GM21723 (cell line): ENCODE data around the gene DUSP9.

Experiments
- ATAC-seq: cut with Tn5 transposase; IDR thresholded peaks from one replicate; pipeline ENCODE4 v1.9.1; 2021; ENCODE audit warnings: mild to moderate bottlenecking, moderate library complexity; ENCODE audit not compliant: unreplicated experiment

The DUSP9 gene

DNA sequence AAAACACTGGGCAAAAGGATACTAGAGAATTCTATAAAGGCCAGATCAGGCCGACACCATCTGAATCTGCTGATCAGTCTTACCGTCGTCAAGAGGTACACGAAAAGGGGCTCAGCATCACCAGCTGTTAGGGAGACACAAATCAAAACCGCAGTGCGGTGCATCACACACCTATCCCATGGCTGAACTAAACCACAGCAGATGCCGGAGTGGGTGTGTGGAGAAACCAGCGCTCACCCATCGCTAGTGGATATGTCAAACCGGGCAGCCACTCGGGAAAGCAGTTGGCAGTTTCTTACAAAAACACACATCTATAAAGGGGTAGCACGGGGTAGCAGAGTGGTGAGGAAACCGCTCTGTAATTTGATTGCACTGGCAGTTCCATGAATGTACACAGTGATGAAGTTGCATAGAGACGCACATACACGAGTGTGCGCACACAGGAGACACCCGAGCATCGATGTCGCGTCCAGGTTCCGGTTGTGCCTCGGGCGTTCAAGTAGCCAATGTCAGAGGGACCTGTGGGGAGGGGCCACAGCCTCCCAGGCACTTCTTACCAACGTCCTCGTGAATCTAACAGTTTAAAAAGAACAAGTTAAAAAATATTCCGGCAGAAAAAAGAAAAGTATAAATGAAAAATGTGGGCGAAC lies 24.9 kb upstream of the DUSP9 start:
- no peak for ATAC-seq

DNA sequence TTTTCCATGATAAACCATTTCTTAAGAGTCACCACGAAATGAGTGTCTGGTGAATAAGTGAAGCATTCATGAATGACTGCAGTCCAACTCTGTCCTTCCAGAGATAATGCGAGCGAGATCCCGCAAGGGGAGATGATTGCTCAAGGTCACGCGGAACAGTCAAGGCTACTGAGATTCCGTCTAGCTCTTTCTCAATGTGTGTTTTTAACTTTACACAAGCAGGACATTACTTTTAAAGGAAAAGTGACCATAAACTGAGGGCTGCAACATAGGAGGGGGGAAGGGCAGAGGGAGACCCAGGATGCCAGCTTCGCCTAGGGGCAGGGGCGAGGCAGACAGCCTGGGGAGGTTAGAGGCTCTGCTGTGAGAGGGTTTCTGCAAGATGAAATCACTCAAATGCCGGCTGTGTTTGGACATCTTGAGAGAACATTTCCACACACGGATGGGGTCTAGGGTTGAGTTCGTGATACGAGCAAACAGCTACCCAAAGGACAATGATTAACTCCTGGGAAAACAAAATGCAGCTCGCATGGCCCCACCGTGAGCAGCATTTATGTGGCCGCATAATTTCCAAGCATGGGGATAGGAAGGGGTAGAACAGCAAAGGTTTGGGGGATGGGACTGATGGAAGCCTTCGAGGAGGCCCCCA lies 24.2 kb upstream of the DUSP9 start:
- ATAC-seq = no peak

DNA sequence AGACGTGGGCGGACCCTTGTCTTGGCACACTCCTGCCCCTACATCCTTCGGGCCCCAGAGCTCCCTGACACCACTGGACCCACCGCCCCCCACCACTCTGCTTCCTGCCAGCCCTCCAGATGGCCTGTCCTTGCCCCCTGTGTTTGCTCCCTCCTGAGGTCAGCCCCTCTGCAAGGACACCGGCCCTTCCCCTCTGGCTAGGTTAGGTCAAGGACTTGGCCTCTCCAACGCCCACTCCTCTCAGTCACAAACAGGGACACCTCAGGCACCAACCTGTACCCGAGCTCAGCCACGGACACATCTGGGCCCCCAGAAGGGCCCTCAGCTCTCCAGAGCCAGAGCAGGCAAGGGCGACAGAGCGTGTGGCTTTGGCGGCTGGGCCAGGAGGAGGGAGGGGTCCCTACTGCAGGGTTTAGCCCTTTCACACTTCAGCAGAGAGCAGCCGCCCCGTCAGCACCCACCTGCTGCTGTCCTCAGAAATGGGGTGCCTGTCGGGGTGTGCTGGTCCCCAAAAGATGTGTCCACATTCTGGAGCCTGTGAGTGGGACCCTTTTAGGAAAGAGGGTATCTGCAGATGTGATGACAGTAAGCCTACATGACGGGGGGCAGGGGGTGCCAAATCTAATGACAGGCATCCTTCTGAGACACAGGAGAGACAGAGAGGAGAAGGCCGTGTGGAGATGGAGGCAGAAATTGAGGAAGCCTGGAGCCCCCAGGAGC lies 23.5 kb upstream of the DUSP9 start:
- ATAC-seq = no peak

DNA sequence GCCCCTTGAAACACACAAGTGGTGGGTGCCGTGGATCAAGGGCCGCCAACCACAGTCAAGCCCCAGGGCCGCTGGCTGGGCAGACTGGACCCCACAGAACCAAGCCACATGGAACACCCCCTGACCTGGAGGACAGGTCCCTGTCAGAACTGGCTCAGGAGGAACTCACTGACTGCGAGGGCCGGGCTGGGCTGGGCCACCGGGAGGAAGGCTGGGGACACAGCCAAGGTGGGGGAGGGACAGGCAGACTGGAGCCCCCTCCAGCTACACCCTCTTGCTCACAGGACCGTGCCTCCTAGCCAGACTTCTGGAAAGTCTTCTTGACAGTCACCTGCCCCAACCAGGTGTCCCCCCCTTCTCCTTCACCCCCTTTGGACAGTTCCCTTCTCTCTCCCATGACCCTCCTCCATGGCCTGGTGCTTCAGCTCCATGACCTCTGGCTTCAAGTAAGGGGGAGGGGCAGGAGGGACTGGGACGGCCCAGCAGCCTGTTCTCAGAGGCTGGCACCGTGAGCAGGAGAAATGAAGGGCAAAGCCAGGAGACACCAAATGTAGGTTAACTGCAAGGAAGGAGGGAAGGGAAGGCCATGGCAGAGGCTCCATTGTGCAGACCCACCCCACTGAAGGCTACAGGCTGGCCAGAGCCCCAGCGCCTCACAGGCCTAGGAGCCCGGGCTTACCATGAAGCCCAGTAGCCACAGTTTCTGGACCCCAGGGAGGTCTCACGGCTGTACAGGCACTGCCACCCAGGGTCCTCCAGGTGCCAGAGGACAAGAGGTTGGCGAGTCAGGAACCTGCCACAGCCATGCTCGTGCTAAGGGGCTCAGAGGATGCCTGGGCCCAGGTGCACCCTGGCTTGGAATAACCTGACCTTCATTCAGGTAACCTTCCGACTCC lies 22.6 kb upstream of the DUSP9 start:
- no peak for ATAC-seq

DNA sequence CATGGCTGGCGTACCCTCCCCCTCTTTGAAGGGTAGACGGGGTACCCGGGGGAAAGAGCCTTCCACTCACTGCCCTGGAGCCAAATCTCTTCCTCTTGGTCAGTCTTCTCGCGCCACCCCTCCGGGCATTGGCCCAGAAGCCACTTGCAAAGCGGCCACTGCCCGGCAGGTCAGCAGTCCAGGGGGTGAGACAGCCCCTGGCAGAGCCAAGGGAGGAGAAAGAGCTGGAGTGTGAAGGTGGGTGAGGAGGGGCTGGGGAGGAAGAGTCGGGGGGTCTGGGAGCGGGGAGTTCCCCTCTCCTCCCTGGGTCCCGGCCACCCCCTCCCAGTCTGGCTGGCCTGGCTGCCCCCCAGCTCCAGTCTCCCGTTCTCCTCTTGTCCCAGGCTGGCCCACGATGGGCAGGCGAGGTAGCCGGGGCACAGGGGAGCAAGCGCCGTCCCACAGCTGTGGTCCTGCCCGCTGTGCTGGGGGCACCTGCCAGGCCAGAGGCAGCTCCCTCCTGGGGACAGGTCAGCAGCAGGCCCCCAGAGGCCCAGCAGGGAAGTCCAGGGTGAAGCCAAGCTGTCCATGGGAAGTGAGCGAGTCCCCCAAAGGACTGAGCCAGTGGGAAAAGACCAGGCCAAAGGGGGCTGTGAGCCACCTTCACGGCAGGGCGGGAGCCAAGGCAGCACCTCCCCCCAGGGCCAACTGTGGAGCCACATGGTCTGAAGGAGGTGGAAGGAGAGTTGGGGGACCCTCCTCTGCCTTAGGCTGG lies 21.6 kb upstream of the DUSP9 start:
- no peak for ATAC-seq

DNA sequence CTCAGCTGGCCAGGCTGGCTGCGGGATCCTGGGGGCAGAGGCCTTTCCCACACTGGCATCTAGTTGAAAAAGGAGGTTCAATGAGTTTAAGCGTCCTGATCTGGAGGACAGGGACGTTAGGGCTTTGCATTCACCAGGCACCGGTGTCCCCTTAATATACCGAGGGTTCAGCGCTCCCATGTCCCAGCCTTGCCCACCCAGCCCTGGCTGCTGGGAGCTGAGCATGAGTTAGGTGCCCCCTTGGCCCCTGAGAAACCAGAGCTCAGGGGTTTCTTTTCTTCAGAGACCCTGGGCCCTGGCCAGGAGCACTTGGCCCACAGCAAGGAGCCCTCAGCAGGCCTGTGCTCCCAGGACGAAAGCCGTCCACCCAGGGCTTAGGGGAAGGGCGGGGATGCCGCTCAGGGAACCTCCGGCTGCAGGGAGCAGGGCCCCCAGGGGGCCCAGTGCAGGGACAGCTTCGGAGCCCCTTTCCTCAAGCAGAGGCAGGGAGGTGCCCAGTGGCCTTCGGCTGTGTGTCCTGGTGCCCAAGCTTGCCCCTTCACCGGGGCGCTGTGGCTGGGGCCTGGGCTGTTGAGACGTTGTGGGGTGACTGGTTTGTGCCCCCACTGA lies 20.9 kb upstream of the DUSP9 start:
- ATAC-seq = no peak

DNA sequence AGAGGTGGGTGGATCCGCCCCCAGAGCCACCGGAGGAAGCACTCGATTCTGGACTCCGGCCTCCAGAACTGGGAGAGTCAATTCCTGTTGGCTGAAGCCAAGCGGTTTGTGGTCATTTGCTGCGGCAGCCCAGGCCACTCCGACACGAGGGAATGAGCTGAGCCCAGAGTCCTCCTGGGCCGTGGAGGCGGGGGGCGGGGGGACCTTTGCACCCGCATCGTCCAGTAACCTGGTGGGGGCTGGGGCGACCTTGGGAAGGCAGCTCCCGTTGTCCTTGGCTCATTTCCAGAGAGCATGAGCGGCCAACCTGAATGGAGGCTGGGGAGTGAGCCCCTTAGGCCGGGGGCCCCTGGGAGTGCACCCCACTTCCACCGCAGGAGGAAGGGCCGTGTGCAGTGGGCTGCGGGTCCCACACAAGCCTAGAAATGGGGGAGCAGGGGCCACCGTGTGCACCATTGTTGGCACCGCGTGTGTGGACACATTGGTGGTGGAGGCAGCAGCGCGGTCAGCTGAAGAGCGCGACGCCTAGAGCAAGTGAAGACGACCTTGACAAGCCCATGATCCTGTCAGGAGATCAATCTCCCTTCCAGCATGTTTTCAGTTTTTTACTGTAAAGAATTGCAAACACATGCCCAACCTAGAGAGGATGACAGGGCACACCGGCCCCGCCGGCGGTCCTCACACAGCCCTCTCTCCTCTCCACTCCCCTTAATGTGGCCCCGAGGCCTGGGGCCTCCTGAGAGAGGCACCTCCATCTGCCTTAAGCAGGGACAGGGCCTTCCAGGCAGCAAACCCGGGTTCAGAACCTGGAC lies 19.9 kb upstream of the DUSP9 start:
- no peak for ATAC-seq

DNA sequence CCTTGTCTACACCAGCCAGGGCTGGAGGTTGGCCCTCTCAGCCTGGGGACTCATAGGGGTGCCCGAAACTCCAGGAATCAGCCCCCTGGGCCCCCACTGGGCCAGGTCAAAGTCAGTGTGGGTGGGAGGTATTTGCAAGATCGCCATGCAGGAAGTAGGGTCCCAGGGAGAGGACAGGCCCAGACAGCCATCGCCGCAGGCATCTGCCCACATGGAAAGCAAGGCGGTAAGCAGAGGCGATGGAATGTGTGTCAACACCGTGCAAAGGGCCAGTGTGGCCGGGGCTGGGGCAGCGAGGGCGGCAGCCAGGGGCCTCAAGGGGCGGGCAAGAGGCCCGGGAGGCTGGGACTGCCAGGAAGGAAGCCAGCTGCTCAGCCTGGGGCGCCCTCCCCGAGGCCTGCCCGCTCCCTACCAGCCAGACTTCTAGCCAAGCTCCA lies 19.3 kb upstream of the DUSP9 start:
- ATAC-seq = no peak

DNA sequence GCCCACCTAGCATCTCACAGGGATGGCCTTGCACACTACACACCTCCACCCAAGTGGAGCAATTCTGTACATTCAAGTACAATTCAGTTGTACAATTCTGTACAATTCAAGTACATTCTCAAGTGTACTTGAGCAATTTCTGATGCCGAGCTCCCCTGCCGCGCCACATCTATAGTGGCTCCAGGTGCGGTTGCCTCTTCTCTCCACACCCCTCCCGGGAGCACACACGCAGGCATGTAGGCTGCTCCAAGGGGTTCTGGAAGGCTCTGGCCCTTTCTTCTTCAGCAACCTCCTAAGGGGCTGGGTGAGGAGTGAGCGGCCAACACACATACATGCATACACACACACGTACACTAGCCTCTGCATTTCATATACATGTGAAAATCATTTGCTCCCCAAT lies 18.9 kb upstream of the DUSP9 start:
- no peak for ATAC-seq

DNA sequence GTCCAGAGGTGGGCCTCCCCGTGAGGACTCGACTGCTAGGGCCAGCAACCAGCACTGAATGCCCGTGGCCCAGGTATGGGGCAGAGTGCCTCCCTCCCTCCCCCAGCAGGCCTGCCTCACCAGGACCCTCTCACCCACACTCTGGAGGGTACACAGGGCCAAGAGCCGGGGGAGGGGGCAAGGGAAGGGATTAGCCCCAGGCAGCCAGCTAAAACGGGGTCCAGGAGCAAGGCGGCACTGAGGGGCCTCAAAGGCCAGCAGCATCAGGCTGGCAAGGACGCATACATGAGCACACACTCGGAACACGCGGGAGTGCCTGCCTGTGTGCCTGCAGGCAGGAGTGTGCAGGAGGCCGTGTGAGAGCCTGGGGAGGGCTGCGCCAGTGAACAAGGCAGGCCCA lies 18.3 kb upstream of the DUSP9 start:
- no peak for ATAC-seq

DNA sequence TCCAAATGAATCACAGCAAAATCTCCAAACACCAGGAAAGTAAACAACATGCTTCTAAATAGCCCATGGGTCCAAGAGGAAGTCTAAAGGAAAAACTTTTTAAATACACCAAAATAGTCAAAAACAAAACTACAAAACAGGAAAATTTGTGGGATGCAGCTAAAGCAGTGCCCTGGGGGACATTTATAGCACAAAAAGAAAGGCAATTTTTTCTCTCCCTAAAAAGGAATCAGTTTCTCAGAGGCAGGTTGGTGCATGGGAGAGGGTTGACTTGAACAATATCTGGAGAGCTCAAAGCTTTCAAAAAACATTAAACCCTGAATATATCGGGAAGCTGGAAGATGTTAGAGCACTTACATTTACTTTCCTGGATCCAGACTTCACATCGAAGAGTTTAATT lies 15.7 kb upstream of the DUSP9 start:
- ATAC-seq = no peak

DNA sequence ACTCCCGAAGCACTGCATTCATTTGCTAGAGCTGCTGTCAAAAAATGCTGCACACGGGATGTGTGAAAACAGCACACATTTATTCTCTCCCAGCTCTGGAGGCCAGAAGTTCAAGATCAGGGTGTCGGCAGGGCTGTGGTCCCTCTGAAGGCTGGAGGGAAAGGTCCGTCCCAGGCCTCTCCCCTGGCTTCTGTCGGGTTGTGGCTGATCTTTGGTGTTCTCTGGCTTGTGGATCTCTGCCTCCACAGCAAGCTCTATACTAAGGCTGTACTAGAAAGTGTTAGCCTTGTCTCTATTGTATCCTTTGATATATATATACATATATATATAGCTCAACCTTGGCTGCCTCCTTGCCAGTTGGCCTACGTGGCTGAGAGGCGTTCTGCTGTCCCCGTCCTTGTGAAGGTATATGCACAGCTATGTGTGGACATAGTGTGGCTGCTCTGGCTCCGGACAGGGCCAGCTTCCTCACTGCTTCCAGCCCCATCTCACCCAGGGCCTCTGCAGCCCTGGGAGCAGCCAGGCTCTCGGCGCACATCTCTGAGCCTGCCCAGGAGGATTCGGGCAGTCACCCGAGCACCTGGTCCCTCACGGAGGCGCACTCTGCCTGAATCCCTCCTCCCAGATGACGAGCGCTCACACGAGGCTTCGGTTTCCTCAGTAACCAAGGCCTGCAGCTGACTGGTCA lies 15.0 kb upstream of the DUSP9 start:
- ATAC-seq = no peak

DNA sequence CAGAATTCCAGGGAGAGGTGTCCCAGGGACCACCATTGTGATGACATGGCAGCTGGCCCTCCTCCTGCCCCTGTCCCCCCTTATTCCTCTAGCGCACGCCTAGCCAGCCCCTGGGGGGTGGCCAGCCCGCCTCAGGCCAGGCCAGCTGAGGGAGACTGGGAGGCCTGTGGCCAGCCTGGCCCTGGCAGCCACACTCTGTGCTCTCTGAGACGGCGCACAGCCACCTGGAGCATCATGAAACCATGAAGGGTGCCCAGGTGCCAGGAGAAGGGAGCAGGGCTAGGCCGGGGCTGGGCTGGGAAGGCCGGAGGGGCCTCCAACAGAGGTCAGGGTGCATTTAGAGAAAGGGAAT lies 14.4 kb upstream of the DUSP9 start:
- no peak for ATAC-seq

DNA sequence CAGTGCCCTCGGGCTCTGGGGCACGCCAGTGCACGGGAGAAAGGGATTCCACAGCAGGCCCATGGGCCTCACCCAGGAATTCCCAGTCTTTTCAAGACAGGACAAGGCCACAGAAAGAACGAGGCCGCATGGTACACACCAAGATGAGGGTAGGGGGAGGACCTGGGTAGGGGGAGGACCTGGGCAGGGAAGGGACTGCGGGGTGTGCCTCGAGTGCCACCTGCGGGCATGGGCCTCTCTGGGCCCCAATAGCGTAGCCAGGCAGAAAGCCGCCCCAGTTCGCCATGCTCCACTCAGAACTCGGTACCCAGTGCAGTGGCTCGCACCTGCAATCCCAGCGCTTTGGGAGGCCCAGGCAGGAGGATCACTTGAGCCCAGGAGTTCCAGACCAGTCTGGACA lies 14.0 kb upstream of the DUSP9 start:
- ATAC-seq = no peak

DNA sequence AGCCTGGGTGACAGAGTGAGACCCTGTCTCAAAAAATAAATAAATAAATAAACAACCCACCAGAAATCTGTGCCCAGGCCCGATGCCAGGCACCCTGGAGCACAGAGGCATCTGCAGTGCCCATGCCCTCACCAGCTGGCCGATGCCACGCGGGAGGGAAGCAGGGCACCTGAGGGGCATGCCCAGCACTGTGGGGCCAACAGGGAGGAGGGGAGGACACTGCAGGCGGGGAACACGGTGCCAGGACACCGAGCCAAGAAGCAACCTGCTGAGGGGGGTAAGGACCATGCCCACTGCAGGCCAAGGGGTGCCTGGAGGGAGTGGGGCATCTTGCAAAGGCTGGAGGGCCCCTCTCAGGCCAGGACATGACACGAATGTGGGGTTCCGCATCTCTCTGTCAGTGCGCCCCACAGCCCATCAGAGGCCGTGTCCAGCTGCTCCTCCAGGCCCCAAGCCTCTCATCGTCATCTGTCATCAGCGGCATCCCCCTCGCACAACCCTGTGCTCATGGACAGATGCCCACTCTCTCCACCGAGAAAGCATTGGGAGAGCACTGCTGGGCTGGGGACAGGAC lies 13.3 kb upstream of the DUSP9 start:
- ATAC-seq = no peak

DNA sequence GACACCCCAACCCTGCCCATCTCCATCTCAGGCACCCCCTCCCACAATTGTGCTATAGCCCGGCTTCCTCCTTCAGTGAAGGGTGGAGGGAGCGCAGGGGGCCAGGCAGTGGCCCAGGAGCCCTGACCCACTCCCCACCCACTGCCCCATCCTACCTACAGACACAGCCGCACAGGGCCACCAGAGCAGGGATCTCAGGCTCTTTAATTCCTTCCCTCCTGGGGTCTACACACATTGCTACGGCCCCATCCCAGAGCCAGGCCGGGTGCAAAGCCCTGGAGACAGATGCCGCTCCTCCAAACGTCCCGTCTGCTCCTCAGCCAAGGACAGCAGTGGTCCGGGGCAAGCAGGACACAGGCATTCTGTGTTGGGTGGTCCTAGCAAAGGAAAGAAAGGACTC lies 12.8 kb upstream of the DUSP9 start:
- no peak for ATAC-seq

DNA sequence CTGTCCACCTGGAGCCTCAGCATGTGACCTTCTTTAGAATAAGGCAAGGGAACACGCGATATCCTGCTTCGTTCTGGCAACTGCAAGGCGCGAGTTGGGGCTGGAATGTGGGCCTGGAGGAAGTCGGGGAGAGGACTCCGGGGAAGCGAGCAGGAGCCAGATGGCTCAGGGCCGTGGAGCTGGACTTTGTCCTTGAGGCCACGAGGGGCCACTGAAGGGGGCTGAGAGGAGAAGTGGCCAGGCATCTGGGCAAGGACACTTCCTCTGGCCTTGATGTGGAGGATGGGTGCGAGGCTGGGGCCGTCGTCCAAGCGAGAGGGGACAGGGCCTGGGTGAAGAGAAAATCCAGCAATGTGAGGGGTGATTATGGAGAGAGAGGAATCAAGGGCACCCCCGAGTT lies 12.2 kb upstream of the DUSP9 start:
- ATAC-seq = no peak

DNA sequence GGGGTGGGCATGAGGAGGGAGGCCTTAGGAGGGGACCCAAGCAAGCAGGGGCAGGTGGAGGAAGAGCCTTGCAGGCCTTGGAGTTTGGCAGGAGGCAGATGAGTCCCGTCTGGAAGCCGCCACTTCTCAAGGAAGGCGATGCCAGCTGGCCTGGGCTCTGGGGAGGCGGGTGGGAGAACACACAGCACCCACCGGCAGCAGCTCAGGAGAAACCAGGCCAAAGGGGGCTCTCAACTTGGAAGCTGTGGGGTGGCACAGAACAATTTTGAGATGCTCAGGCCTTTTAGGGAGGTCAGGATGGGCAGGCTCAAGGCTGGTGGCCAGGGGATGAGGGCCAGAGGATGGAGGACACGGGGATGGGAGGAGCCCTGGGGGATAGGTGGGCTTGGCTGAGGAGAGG lies 11.6 kb upstream of the DUSP9 start:
- no peak for ATAC-seq
